Activated effector memory CD4-positive, alpha-beta T cell treated with anti-CD3 and anti-CD28 coated beads, Interleukin-2, amount 50 U/mL, for 16 hours (primary cell): ENCODE measurements around the gene PNMA6A.
"Not testable (repeated sequence)": the region's sequence is repeated elsewhere in the genome, so short reads cannot be mapped to it uniquely, and the experiment has no call there.

Experiments
- DNase-seq: peaks from one replicate; pipeline ENCODE4 v3.0.0-alpha.2; 2020

Gene PNMA6A

DNA sequence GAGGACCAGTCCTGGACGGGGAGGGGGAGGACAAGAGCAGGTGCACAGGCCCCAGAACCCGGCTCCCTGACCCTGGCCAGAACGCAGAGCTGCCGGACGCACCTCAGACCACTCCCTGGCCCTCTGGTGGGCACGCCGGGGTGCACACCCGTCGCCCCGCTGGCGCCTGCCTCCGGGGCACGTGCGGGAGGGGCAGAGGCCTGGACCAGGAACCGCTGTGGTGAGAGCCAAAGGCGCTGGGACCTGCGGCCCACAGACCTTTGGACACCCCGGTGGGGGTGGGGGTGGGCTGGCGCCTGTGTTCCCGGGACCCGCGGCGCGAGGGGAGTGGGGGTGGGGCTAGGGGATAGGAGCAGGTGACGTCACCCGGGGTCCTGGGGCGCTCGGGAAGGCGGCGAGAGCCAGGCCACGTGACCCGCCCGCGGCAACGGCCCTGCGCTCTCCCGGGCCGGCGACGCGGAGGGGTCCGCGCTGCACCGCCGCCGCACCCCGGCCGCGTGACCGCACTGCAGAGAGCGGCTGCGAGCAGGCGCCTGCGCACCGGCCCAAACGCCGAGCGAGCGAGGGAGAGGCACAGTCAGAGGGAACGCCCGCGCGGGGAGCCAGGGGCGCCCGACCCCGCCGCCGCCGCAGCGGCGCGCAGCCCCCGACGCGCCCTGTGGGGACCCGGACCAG, at the start of gene PNMA6A:
TSS of gene PNMA6A (plus strand) at position 546 of the 675 bp plus-strand sequence. CDS start 609 bp downstream, outside the sequence.
- not testable (repeated sequence) for DNase-seq

DNA sequence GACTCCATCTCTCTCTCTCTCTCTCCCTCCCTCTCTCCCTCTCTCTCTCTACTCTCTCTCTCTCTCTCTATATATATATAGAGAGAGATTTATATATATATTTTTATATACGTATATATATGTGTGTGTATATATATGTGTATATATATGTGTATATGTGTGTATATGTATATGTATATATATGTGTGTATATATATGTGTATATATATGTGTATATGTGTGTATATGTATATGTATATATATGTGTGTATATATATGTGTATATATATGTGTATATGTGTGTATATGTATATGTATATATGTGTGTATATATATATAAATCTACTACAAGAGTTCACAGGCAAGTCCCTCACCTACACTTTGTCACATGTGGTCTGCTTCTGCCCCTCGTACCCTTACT, 45.8 kb upstream of the PNMA6A start:
- not testable (repeated sequence) for DNase-seq

GRCh38 chrX:153028487-153028886, 43.8 kb upstream of the PNMA6A start:
- DNase-seq: not testable (repeated sequence)

DNA sequence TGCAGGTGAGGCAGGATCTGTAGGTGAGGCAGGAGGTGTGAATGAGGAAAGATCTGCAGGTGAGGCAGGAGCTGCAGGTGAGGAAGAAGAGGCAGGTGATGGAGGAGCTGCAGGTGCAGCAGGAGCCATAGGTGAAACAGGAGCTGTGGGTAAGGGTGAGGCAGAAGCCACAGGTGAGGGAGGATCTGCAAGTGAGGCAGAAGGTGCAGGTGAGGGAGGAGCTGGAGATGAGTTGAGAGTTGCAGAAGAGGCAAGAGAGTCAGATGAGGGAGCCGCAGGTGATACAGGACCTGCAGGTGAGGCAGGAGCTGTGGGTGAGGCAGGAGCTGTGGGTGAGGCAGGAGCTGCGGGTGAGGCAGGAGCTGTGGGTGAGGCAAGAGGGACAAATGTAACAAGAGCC, 43.1 kb upstream of the PNMA6A start:
- DNase-seq: no peak

DNA sequence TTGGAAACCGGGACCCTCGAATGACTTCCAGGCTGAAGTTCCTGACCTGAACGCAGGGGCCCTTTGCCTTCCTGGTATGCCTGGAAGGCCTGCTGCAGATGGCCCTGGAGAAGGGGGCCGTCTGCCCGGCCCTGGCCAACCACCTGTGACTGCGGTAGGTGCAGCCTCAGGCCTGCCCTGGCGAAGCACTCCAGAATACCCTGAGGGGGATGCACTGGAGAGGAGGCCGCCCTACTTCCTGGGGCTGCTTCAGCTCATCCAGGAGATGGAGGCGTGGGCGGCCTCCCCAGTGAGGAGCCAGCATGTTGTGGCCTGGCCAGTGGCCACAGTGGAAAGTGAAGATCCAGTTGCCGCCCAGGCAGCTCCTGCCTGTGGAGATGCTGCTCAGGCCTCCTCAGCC, 42.4 kb upstream of the PNMA6A start:
- no peak for DNase-seq

- no peak for DNase-seq
Observed at GRCh38 chrX:153030801-153031200, 41.5 kb upstream of the PNMA6A start.

DNA sequence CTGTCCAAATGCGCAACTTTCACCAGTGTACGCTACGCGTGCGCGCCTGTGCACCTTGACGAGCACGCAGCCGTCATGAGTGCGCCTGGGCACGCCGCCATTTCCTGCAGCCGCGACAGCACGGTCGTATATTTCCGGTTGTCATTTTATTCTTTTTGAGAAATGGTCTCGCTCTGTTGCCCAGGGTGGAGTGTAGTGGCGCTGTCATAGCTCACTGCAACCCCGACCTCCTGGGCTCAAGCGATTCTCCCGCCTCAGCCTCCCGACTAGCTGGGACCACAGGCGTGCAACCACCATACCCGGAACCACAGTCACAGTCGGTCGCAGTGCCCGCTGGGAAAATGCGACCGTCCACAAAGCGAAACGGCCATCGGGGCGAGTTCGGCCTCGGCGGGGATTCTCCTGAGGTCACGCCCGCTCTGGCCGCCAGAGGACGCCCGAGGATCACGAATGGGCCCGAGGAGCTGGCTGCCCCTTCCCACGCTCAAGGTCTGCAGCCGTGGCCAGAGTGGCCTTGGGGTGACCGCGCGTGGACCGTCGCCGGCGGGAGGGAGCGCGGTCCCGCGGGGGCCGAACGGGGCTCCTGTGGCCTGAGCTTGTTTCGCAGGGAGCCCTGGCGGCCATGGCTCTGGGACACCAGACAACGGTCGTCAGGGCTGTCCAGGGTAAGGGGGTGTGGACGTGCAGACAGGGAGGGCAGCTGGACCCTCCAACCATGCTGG, 39.7 kb upstream of the PNMA6A start:
- DNase-seq: peak; percentile 85

GRCh38 chrX:153049093-153049492, 23.2 kb upstream of the PNMA6A start:
- DNase-seq: no peak

DNA sequence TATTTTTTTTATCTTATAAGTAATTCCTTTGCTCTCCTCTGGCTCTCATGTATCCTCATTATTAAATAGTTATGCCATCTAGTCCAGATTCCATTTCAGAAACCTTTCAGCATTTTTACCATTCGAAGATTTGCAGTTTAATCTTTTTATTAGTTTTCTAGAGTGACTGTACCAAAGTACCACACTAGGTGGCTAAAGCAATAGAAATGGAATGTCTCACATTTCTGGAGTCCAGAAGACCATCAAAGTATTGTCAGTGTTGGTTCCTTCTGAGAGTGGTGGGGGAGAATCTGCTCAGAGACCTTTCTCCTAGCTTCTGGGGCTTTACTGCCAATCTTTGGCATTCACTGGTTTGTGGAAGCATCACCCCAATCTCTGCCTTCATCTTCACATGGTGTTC, 19.7 kb upstream of the PNMA6A start:
- DNase-seq: no peak

DNA sequence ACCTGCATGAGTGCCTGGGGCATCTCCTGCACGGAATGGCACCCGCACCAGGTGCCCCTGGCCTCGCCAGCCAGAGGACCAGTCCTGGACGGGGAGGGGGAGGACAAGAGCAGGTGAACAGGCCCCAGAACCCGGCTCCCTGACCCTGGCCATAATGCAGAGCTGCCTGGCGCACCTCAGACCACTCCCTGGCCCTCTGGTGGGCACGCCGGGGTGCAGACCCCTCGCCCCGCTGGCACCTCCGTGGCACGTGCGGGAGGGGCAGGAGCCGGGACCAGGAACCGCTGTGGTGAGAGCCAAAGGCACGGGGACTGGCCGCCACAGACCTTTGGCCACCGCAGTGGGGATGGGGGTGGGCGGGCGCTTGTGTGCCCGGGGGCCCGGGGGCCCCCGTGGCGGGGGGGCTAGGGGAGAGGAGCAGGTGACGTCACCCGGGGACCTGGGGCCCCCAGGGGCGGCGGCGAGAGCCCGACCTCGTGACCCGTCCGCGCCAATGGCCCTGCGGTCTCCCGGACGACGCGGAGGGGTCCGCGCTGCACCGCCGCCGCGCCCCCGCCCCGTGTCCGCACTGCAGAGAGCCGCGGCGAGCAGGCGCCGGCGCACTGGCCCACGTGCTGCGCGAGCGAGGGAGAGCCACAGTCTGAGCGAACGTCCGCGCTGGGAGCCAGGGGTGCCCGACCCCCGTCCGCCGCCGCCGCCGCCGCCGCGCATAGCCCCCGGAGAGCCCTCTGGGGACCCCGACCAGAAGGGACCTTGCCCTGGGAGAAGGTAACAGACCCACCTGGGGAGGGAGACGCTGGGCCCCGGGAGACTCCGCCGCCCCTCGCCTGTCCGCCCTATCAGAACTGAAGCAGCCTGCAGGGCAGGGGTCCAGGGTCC, 16.1 kb upstream of the PNMA6A start, which contains the start of gene PNMA3:
TSS of gene PNMA3 (plus strand) at position 600 of the 879 bp plus-strand sequence. CDS start 586 bp downstream, outside the sequence.
- DNase-seq: no peak

DNA sequence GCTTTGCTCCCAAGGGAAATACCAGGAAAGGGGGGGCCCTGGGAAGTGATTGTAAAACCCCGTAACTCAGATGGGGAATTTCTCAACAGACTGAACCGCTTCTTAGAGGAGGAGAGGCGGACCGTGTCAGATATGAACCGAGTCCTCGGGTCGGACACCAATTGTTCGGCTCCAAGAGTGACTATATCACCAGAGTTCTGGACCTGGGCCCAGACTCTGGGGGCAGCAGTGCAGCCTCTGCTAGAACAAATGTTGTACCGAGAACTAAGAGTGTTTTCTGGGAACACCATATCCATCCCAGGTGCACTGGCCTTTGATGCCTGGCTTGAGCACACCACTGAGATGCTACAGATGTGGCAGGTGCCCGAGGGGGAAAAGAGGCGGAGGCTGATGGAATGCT, 15.0 kb upstream of the PNMA6A start:
- DNase-seq: no peak

- DNase-seq: no peak
Observed at GRCh38 chrX:153059191-153060094, 12.8 kb upstream of the PNMA6A start.

DNA sequence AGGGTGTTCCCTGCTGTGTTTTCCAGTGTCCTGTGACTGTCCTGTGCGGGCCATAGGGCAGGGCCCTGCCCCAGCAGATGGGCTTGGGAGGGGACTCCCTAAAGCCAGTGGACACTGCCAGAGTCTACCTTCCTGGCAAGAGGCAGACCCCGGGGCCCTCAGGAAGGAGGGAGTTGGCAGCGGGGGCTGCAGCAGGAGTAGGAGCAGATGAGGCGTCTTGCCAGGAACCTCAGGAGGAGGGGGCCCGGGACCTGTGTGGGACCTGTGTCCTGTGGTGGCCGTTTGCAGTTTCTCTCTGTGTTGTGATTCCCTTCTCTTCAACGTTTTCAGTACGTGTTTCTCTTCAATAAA, 12.2 kb upstream of the PNMA6A start:
- DNase-seq: no peak

DNA sequence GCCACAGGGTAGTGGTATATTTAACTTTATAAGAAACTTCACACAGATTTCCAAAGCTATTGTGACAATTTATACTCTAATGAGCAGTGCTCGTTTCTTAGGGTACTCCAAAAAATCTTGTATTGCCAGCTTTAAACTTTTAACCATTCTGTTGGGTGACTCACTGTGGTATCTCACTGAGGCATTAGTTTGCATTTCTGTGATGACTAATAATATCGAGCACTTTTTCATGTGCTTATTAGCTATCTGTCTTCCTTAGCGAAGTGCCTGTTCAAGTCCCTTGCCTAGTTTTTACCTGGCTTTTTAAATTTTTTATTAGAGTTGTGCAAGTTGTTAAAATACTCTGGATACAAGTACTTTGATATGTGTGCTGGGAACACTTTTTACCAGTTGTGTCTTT, 10.5 kb upstream of the PNMA6A start:
- no peak for DNase-seq

- no peak for DNase-seq
Observed at GRCh38 chrX:153063315-153063714, 8.9 kb upstream of the PNMA6A start.

- no peak for DNase-seq
Observed at GRCh38 chrX:153064061-153064460, 8.2 kb upstream of the PNMA6A start.

DNA sequence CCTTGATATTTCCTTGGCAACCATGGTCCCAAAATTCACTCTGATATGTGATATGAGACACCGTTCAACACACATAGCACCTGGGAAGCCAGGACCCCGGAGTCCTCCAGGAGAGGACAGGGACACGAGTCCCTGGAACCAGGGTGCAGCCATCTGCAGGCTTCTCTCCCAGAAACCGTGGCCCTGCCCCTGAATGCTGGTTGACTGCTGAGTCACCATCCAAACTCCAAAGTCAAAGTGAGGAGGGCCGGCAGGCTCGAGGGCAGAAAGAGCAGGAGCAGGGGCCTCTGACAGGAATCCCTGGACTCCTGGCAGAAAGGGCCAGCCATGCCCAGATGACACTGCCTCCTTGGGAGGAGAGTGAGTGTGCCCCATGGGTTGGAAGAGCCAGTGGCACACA, 6.9 kb upstream of the PNMA6A start:
- no peak for DNase-seq

- DNase-seq: not testable (repeated sequence)
Observed at GRCh38 chrX:153066402-153066801, 5.9 kb upstream of the PNMA6A start.

- not testable (repeated sequence) for DNase-seq
Observed at GRCh38 chrX:153073331-153073730, 1.1 kb downstream of the PNMA6A start.

GRCh38 chrX:153074262-153074899, 2.1 kb downstream of the PNMA6A start:
- DNase-seq: no peak

DNA sequence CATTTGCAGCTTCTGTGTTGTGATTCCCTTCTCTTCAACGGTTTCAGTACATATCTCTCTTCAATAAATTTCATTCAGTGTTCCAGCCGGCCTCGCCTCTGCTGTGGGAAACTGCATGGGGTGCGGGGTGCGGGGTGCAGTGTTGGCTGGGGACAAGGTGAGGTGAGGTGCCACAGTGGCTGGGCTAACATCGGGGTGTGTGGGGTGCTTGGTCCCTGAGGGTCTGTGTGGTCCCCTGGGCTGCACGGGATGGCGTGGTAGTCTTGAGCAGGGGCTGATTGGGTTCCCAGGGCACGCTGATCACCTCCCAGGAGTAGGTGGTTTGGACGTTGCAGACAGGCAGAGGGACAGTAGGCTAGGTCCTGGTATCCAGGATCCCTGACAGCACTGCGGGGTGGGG, 2.7 kb downstream of the PNMA6A start:
- no peak for DNase-seq

GRCh38 chrX:153075366-153075765, 3.1 kb downstream of the PNMA6A start:
- no peak for DNase-seq
